Mucosa of descending colon (tissue), 3 donors: Measurements from ENCODE around the gene KDM1B. TPM values are rescaled to one million over a fixed set of nuclear protein-coding genes. Genes with fewer than 3 reads are reported as not detected.

Source experiments
- ATAC-seq: fragments of 200-7000 bp; cut with Tn5 transposase; one replicate; pipeline ENCODE4 v1.9.1; 2020; ENCODE audit warnings: mild to moderate bottlenecking, moderate library complexity
- DNase-seq, 3 donors: peaks; one replicate each; pipeline ENCODE4 v3.0.0-alpha.2; 2020
- H3K36me3 ChIP-seq: fragments of 200-600 bp; one replicate; pipeline ENCODE4 v1.8.0; 2021; ENCODE audit warnings: low read depth, mild to moderate bottlenecking
- H3K4me1 ChIP-seq: fragments of 200-600 bp; one replicate; pipeline ENCODE4 v1.8.0; 2021; ENCODE audit warnings: low read depth, mild to moderate bottlenecking
- H3K4me3 ChIP-seq: fragments of 200-600 bp; one replicate; pipeline ENCODE4 v1.8.0; 2021; ENCODE audit warnings: mild to moderate bottlenecking
- H3K9me3 ChIP-seq: fragments of 200-600 bp; one replicate; pipeline ENCODE4 v1.8.0; 2021; ENCODE audit warnings: mild to moderate bottlenecking
- CTCF ChIP-seq: fragments of 200-600 bp; IDR thresholded peaks from one replicate; pipeline ENCODE4 v1.8.0; 2022; ENCODE audit warnings: antibody characterized with exemption, mild to moderate bottlenecking
- intact Hi-C, 2 donors: fragments of 100-400 bp; cut with DNase I in 1 of 2; cut with micrococcal nuclease in 1 of 2; formaldehyde crosslinking; loops; one replicate each; pipeline versions ENCODE4 v1.11.0 to v1.11.1; 2022; cut with DNase I, micrococcal nuclease
- total RNA-seq, 3 donors: library from RNA; stranded (reverse); fragmentation: NEBNext Ultra II Directional in 2 of 3; extraction: Animal tissue kit (Norgen Biotek cat#: 25700) in 2 of 3; gene quantifications; one replicate each; pipeline versions ENCODE4 v1.2.1 to v1.2.4, GENCODE V29; 2021 to 2023
- donor health status: DM: no; HTN: no; CAD: no; lungs with moderate emphysema.
- donor health status: DM: no; HTN: no; CAD: no.
- donor health status: DM: no; HTN: yes; CAD: no.

KDM1B gene
- total RNA-seq, 3 donors from 2014 or later, result 34.6 to 47.4 (median 37.6) TPM

- DNase-seq (no peak), ATAC-seq (no peak)
- Histone ChIP-seq H3K4me1 (peaks cover 18% of the 10 kb centered on the region), H3K4me3 (no peak overlapping the region), H3K9me3 (no peaks in the 10 kb centered on the region), H3K36me3 (no peaks in the 10 kb centered on the region)
- no peak for TF ChIP-seq CTCF
- intact Hi-C loops, result no loop called here
These were observed 28.5 kb downstream of the KDM1B start for GRCh38 chr6:18183766-18184165.

DNA sequence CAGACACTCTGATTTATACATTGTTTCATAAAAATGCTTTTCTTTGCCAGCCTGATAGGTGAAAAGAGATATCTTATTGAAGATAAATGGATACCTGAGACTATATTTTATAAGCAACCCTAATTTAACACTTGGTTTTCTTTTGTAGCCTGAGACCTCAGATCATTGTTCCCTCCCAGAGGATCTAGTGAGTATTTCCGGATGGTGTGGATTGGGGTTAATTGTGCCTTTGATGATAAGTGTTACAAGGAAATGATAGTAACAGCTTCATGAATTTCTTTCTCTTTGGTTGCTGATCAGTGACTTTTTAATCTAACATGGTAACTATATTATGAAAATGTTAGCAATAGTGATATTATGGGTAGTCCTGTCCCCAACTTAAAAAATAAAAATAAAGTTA is 30.4 kb downstream of the KDM1B start:
- Histone ChIP-seq H3K36me3 (no peaks in the 10 kb centered on the region), H3K4me3 (no peak overlapping the region), H3K4me1 (peaks cover 9% of the 10 kb centered on the region), H3K9me3 (no peaks in the 10 kb centered on the region)
- DNase-seq (no peak), ATAC-seq (peak; percentile 78)
- intact Hi-C loops, result no loop called here
- no peak for TF ChIP-seq CTCF

GRCh38 chr6:18186033-18186432 is 30.8 kb downstream of the KDM1B start:
- Histone ChIP-seq H3K36me3 (no peaks in the 10 kb centered on the region), H3K4me3 (no peak overlapping the region), H3K9me3 (no peaks in the 10 kb centered on the region), H3K4me1 (peaks cover 9% of the 10 kb centered on the region)
- intact Hi-C loops, result no loop called here
- ATAC-seq (peak; percentile 56), DNase-seq (peak in 1 of 3 donors; percentile 22)
- no peak for TF ChIP-seq CTCF

GRCh38 chr6:18186540-18187250 is 31.5 kb downstream of the KDM1B start:
- no peak for TF ChIP-seq CTCF
- peaks cover 9% of the 10 kb centered on the region for H3K4me1 ChIP-seq
- H3K36me3 ChIP-seq, result no peaks in the 10 kb centered on the region
- ATAC-seq (peak; percentile 23), DNase-seq (no peak)
- H3K9me3 ChIP-seq, result no peaks in the 10 kb centered on the region
- intact Hi-C loops, result no loop called here
- no peak overlapping the region for H3K4me3 ChIP-seq

DNA sequence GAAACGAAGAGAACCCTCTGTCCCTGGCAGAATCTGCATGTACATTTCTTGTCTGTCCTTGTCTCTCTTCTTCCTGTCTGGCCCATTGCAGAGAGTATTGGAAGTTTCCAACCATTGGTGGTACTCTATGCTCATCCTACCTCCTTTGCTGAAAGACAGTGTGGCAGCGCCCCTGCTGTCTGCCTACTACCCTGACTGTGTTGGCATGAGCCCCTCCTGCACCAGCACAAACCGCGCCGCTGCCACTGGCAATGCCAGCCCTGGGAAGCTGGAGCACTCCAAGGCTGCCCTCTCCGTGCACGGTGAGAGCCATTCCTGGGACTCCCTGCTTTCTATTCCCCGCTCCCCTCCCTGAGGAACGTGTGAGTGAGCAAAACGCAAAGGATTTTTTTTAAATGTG is 32.5 kb downstream of the KDM1B start:
- DNase-seq, result no peak
- H3K9me3 ChIP-seq, result no peaks in the 10 kb centered on the region
- ATAC-seq, result no peak
- H3K4me3 ChIP-seq, result no peak overlapping the region
- intact Hi-C loops, result no loop called here
- no peak for TF ChIP-seq CTCF
- peaks cover 9% of the 10 kb centered on the region for H3K4me1 ChIP-seq
- no peaks in the 10 kb centered on the region for H3K36me3 ChIP-seq
